NOMO-1 treated with dmso at 0.1 percent for 144 hours (cell line): ENCODE results near the gene CDCA5.

Source experiments
- DNase-seq: peaks from one replicate; lab custom pipeline; 2025; ENCODE audit not compliant: unreplicated experiment; lab: John Stamatoyannopoulos, UW

CDCA5 gene

GRCh38 chr11:65047581-65048422 lies 36.0 kb downstream of the CDCA5 start:
- DNase-seq: no peak

- no peak for DNase-seq
These were observed 38.1 kb downstream of the CDCA5 start for GRCh38 chr11:65045728-65046127.

GRCh38 chr11:65045061-65045460 lies 38.8 kb downstream of the CDCA5 start:
- DNase-seq: no peak

GRCh38 chr11:65043881-65044501 lies 39.8 kb downstream of the CDCA5 start:
- peak; percentile 62 for DNase-seq

- no peak for DNase-seq
These were observed 40.9 kb downstream of the CDCA5 start for GRCh38 chr11:65042891-65043290.

GRCh38 chr11:65040847-65041622 lies 42.8 kb downstream of the CDCA5 start, which contains the start of gene SAC3D1:
SAC3D1 (plus strand) TSS chr11:65041210; CDS start chr11:65041293, 83 bp downstream.
- peak; percentile 97 for DNase-seq

- DNase-seq: no peak
These were observed 43.4 kb downstream of the CDCA5 start for GRCh38 chr11:65040520-65040846.

GRCh38 chr11:65036931-65037330 lies 46.9 kb downstream of the CDCA5 start:
- DNase-seq: no peak

GRCh38 chr11:65035579-65035978 lies 48.3 kb downstream of the CDCA5 start:
- DNase-seq: no peak

- no peak for DNase-seq
These were observed 49.4 kb downstream of the CDCA5 start for GRCh38 chr11:65034423-65034822.

- no peak for DNase-seq
These were observed 51.6 kb downstream of the CDCA5 start for GRCh38 chr11:65032216-65032615.
